Activated CD8-positive, alpha-beta memory T cell treated with anti-CD3 and anti-CD28 coated beads, Interleukin-2, amount 50 U/mL, for 24 hours (primary cell): Measurements from ENCODE around the gene PPP1R3F.
"Not testable (repeated sequence)": the region's sequence is repeated elsewhere in the genome, so short reads cannot be mapped to it uniquely, and the experiment has no call there.

ENCODE experiments used
- DNase-seq: peaks from one replicate; pipeline ENCODE4 v3.0.0-alpha.2; 2020; ENCODE audit errors: extremely low read depth

Gene PPP1R3F

DNA sequence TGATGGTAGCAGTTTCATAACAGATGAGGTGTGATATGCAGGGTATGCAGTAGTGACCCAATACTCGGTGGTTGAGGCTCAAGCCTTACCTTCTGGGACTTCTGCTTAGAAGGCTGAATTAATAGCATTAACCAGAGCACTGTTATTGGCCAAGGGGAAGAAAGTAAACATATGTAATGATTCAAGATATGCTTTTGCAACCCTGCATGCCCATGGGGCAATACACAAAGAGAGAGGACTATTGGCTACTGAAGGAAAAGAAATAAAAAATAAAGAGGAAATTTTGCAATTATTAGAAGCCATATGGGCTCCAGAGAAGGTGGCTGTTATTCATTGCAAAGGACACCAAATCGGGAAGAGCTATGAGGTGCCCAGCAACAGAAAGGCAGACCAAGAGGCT is 42.6 kb downstream of the PPP1R3F start:
- no peak for DNase-seq

DNA sequence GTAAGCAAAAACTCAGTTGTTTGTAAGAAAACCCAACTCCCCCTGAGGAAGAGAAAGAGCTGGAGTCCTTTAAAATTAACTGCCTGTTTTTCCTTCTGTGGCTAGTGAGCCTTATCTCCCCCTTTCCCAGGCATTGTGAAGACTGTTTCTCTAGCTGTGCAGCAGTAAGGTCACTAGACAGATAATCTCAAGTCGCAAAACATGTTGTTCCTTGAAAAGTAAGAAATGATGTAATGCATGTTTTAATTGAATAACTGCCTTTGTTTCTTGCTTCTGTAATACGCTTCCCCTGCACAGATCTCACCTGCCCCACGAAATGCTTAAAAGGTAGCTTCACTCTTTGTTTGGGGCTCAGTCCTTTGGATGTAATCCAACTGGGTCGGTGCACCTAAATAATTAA is 46.5 kb downstream of the PPP1R3F start:
- no peak for DNase-seq

DNA sequence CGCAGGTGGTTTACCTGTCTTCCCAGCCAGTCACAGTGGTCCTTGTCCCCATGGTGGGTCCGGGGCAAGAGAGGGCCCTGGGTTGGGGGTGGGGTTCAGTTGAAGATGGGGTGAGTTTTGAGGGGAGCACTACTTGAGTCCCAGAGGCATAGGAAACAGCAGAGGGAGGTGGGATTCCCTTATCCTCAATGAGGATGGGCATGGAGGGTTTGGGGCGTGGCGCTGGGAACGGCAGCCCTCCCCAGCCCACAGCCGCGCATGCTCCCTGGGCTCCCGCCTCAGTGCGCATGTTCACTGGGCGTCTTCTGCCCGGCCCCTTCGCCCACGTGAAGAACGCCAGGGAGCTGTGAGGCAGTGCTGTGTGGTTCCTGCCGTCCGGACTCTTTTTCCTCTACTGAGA is 52.1 kb downstream of the PPP1R3F start, which contains the start of gene GAGE12J:
GAGE12J (plus strand) TSS at position 301 of the 400 bp plus-strand sequence. CDS start 1,157 bp downstream, outside the sequence.
- not testable (repeated sequence) for DNase-seq

DNA sequence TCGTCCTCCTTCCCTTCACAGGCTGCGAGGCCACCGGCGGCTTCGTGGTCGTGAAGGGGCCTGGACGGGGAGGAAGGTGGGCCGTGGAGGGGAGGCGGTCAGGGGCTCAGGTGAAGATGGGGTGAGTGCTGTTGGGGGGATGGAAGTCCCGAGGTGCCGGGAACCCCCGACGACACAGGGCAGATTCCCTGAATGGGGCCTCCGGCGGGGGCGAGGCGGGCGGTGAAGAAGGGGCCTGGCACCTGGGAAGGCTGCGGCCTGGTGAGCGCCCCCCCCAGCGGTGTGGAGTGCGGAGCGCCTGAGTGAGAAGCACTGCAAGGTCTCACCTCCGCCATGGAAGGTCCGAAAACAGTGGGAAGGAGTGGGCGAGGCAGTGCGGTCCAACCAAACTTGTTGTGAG is 52.7 kb downstream of the PPP1R3F start:
- DNase-seq = not testable (repeated sequence)

DNA sequence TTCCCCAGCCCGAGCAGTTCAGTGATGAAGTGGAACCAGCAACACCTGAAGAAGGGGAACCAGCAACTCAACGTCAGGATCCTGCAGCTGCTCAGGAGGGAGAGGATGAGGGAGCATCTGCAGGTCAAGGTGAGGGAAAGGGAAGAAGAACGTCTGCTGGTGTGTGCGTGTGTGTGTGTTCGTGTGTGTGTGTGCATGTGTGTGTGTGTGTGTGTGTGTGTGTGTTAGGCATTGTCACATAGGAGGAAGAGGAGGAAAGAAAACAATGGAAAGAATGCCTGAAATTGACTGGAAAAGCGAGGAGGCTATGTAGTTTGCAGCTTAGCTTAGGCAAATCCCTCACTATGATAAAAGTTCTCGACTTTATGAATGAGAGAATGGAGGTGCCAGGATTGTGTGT is 54.1 kb downstream of the PPP1R3F start:
- DNase-seq = not testable (repeated sequence)

DNA sequence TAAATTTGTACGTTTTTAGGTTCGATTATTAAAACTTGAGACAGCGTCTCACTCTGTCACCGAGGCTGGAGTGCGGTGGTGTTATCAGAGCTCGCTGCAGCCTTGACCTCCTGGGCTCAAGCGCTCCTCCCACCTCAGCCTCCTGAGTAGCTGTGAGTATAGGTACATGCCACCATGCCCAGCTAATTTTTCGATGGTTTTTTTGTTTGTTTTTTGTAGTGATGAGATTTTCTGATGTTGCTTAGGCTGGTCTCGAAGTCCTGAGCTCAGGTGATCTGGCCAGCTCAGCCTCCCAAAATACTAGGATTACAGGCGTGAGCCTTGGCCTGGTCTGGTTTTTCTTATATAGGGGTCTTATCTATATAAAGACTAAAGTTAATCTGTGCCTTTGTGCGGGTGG is 60.8 kb downstream of the PPP1R3F start:
- DNase-seq = not testable (repeated sequence)

DNA sequence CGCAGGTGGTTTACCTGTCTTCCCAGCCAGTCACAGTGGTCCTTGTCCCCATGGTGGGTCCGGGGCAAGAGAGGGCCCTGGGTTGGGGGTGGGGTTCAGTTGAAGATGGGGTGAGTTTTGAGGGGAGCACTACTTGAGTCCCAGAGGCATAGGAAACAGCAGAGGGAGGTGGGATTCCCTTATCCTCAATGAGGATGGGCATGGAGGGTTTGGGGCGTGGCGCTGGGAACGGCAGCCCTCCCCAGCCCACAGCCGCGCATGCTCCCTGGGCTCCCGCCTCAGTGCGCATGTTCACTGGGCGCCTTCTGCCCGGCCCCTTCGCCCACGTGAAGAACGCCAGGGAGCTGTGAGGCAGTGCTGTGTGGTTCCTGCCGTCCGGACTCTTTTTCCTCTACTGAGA is 61.7 kb downstream of the PPP1R3F start, which contains the start of gene GAGE13:
GAGE13 (plus strand) TSS at position 301 of the 400 bp plus-strand sequence. CDS start 1,156 bp downstream, outside the sequence.
- not testable (repeated sequence) for DNase-seq

DNA sequence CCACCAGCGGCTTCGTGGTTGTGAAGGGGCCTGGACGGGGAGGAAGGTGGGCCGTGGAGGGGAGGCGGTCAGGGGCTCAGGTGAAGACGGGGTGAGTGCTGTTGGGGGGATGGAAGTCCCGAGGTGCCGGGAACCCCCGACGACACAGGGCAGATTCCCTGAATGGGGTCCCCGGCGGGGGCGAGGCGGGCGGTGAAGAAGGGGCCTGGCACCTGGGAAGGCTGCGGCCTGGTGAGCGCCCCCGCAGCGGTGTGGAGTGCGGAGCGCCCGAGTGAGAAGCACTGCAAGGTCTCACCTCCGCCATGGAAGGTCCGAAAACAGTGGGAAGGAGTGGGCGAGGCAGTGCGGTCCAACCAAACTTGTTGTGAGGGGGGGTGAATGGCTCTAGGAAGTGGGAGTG is 62.2 kb downstream of the PPP1R3F start:
- not testable (repeated sequence) for DNase-seq
